Nephron (organoid): ENCODE results near the gene IRF2BPL.

Experiments
- H3K27ac Mint-ChIP-seq, 3 experiments: 2 replicates each; pipeline ENCODE4 v1.8.0; 2020; ENCODE audit warnings: mixed read lengths in 3 of 3, mild to moderate bottlenecking in 2 of 3, moderate library complexity in 1 of 3
- H3K27me3 Mint-ChIP-seq: 2 replicates; pipeline ENCODE4 v1.8.0; 2021; ENCODE audit warnings: low read depth, mild to moderate bottlenecking, moderate library complexity, mixed read lengths
- H3K36me3 Mint-ChIP-seq: 2 replicates; pipeline ENCODE4 v1.8.0; 2020; ENCODE audit warnings: low read depth, mixed read lengths
- H3K4me1 Mint-ChIP-seq: 2 replicates; pipeline ENCODE4 v1.8.0; 2020; ENCODE audit warnings: mixed read lengths
- H3K4me3 Mint-ChIP-seq, 3 experiments: 2 replicates each; pipeline ENCODE4 v1.8.0; 2020; ENCODE audit warnings: mild to moderate bottlenecking in 3 of 3, mixed read lengths in 3 of 3, moderate library complexity in 2 of 3
- H3K9me3 Mint-ChIP-seq: 2 replicates; pipeline ENCODE4 v1.8.0; 2020; ENCODE audit warnings: mixed read lengths
- TF ChIP-seq, protein P1 (sequence below), 3 experiments: fragments of 200-600 bp; sonication (generic); IDR thresholded peaks; one replicate each; pipeline ENCODE4 v1.5.0; 2021; ENCODE audit warnings: antibody characterized with exemption in 3 of 3; ENCODE audit not compliant: unreplicated experiment in 3 of 3

The IRF2BPL gene

DNA sequence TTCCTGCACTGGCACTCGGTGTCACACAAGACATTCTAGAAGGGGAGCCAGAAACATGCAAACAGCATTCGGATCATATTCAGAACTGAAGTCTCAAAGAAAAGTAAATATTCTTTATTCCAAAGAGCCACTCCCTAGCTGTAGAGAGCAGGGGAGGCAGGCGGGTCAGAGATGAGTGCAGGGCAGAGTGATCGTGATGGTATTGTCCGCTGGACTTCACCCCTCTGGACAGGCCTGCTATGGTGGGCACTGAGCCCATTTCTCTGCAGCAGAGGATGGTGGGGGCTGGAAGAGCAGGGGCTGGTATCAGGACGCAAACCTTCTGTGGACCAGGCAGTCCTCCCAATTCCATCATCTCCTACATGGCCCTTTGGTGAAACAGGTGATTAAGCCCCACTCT is 25.6 kb downstream of the IRF2BPL start:
- H3K27me3 Mint-ChIP-seq = peaks cover 3% of the 10 kb centered on the region
- peak overlapping the region; percentile 24 to 80 (median 30) for H3K27ac Mint-ChIP-seq
- no peaks in the 10 kb centered on the region for H3K36me3 Mint-ChIP-seq
- TF ChIP-seq, protein P1, sequence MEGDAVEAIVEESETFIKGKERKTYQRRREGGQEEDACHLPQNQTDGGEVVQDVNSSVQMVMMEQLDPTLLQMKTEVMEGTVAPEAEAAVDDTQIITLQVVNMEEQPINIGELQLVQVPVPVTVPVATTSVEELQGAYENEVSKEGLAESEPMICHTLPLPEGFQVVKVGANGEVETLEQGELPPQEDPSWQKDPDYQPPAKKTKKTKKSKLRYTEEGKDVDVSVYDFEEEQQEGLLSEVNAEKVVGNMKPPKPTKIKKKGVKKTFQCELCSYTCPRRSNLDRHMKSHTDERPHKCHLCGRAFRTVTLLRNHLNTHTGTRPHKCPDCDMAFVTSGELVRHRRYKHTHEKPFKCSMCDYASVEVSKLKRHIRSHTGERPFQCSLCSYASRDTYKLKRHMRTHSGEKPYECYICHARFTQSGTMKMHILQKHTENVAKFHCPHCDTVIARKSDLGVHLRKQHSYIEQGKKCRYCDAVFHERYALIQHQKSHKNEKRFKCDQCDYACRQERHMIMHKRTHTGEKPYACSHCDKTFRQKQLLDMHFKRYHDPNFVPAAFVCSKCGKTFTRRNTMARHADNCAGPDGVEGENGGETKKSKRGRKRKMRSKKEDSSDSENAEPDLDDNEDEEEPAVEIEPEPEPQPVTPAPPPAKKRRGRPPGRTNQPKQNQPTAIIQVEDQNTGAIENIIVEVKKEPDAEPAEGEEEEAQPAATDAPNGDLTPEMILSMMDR (IDR thresholded peaks at IDR 0.05; ENCODE audit: unreplicated experiment in 3 of 3) = no peak
- H3K9me3 Mint-ChIP-seq = no peaks in the 10 kb centered on the region
- H3K4me3 Mint-ChIP-seq = no peak overlapping the region
- H3K4me1 Mint-ChIP-seq = peaks cover 64% of the 10 kb centered on the region

GRCh38 chr14:77002335-77002734 is 26.2 kb downstream of the IRF2BPL start:
- TF ChIP-seq, protein P1 (IDR thresholded peaks at IDR 0.05; ENCODE audit: unreplicated experiment in 3 of 3) = no peak
- Mint-ChIP-seq H3K27ac (peak overlapping the region; percentile 24 to 80 (median 30)), H3K27me3 (peaks cover 3% of the 10 kb centered on the region), H3K4me1 (peaks cover 62% of the 10 kb centered on the region), H3K36me3 (no peaks in the 10 kb centered on the region), H3K9me3 (no peaks in the 10 kb centered on the region), H3K4me3 (peak overlapping the region in 1 of 3 experiments; percentile 40)

DNA sequence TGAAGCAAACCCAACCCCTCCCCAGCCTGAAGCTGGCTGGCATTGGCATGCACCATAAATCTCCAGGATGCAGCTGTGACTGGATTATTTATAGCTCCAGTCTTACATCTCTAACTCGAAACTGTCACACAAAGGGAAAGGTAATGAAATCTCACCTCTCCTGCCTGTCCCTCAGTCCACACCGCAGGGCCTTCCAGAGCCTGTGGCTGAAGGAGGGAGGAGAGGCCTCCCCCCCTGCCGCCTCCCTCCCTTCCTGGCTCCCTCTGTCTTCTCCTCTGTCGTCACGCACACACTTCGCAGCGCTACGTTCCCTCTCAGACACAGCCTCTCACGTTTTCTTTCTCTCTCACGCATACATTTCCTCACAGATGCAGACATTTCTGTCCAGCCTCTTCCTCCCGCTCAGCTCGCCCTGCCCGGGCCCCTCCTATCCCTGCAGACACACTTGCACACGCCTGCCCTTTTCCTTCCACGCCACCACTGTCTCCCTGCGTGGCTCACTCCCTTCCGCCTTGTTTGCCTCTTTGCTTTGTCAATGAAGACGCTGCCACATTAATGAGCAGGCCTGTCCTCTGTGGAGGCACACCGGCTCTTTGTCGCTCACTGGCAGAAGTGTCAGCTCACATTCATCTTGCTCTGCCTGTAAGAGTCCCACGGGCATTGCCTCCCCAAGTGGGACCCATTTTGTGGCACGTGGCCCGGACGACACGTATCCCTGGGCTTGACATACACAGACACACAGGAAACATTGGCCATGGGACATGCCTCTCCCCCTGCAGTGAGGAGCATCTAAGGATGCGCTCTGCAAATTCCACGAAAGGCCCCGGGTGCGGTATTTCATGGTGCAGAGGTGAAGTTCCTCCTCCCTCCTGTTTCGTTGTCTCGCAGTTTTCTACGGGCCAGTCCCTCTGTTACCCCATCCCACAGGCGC is 27.9 kb downstream of the IRF2BPL start:
- Mint-ChIP-seq H3K36me3 (no peaks in the 10 kb centered on the region), H3K27me3 (peaks cover 9% of the 10 kb centered on the region), H3K9me3 (no peaks in the 10 kb centered on the region), H3K4me3 (peak overlapping the region; percentile 22 to 50 (median 40)), H3K27ac (peak overlapping the region; percentile 94 to 96 (median 96)), H3K4me1 (peaks cover 63% of the 10 kb centered on the region)
- TF ChIP-seq, protein P1 (IDR thresholded peaks at IDR 0.05; ENCODE audit: unreplicated experiment in 3 of 3) = no peak

DNA sequence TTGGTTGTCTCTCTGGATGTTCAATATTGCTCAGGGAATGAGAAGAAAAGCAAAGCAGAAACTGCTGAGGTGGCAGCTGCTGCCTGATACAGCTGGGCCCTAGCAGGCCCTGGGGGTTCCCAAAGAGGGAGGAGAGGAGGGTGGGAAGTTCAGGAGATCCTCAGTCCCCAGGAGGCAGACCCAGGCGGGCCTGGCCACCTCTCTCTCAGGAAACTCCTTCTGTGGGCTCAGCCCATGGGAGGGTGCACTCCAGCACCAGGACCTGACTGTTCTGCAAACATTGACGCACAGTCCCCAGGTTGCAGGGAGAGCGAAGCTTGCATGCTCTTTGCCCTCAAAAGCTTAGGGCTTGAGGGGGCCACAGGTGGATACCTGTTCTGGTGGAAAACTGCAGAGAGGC is 29.6 kb downstream of the IRF2BPL start:
- TF ChIP-seq, protein P1 (IDR thresholded peaks at IDR 0.05; ENCODE audit: unreplicated experiment in 3 of 3) = no peak
- peaks cover 58% of the 10 kb centered on the region for H3K4me1 Mint-ChIP-seq
- peak overlapping the region in 1 of 3 experiments; percentile 35 for H3K4me3 Mint-ChIP-seq
- peaks cover 6% of the 10 kb centered on the region for H3K27me3 Mint-ChIP-seq
- H3K9me3 Mint-ChIP-seq = no peaks in the 10 kb centered on the region
- no peaks in the 10 kb centered on the region for H3K36me3 Mint-ChIP-seq
- H3K27ac Mint-ChIP-seq = peak overlapping the region; percentile 94 to 96 (median 96)

DNA sequence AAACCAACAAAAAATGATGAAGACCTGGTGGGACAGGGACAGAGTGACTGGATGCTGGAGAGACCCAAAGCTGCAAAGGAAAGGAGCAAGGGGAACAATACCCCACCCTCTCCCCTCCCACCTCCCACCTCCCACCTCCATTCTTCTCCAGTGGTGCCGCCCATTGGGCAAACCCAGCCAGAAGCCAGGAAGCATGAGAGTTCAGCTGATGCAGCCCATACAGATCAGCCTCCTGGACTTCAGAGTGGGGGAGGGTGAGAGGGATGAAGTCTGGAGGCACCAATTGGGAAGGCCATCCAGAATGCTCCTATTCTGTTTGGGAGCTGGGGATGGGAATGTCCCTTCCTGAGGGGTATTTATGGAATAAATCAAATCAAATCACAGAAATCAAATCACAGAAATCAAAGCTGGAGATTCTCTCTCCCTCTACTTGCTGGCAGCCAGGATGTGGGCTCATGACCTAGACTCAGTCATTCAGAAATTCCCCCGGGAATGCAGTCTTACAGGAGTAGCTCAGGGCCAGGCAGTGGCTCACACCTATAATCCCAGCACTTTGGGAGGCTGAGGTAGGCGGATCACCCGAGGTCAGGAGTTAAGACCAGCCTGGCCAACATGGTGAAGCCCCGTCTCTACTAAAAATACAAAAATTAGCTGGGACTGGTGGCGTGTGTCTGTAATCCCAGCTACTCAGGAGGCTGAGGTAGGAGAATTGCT is 31.1 kb downstream of the IRF2BPL start:
- Mint-ChIP-seq H3K4me1 (peaks cover 52% of the 10 kb centered on the region), H3K4me3 (no peak overlapping the region), H3K27me3 (peaks cover 6% of the 10 kb centered on the region), H3K27ac (peak overlapping the region; percentile 87 to 94 (median 88)), H3K9me3 (no peaks in the 10 kb centered on the region), H3K36me3 (no peaks in the 10 kb centered on the region)
- TF ChIP-seq, protein P1 (IDR thresholded peaks at IDR 0.05; ENCODE audit: unreplicated experiment in 3 of 3) = no peak
